HepG2 (cell line): ENCODE data around the gene ASPRV1. TPM values are rescaled to one million over a fixed set of nuclear protein-coding genes. Genes with fewer than 3 reads are reported as not detected.

ENCODE experiments used
- ATAC-seq: fragments of 200-7000 bp; cut with Tn5 transposase; 3 replicates; pipeline ENCODE4 v1.9.1; 2020; ENCODE audit warnings: mild to moderate bottlenecking, moderate library complexity
- BruUV-seq: library from RNA; stranded (reverse); fragments of 400-500 nt; replicated peaks from 2 replicates; lab custom pipeline; 2021; lab: Mats Ljungman, UMichigan
- CTCF ChIA-PET: fragments of 300-600 bp; formaldehyde crosslinking; extraction: SDS; loops from one replicate; lab custom pipeline; 2021; ENCODE audit warnings: low total read pairs, inconsistent platforms, low intra/inter-chr PET ratio; lab: Yijun Ruan, JAX
- POLR2A ChIA-PET: fragments of 350-600 bp; sonication (Branson Sonifier 250); formaldehyde crosslinking; loops from one replicate; lab custom pipeline; 2020; ENCODE audit warnings: antibody characterized with exemption, inconsistent platforms; lab: Yijun Ruan, JAX
- DNase-seq: peaks from one replicate; pipeline ENCODE4 v3.0.0-alpha.2; 2015; ENCODE audit warnings: low spot score
- FAIRE-seq: peaks from 3 replicates; lab custom pipeline; 2011; peaks lifted over from hg19 to GRCh38; lab: Jason Lieb, UNC
- H2AFZ ChIP-seq: one replicate; pipeline ENCODE4 v1.6.1; 2011; ENCODE audit warnings: low read length, inconsistent platforms
- H3K27ac ChIP-seq: fragments of 300-600 bp; 3 replicates; pipeline ENCODE4 v1.8.0; 2011; ENCODE audit warnings: mixed run types, mild to moderate bottlenecking, mixed read lengths, low read length, inconsistent platforms; ENCODE audit not compliant: insufficient read depth; ENCODE audit errors: extremely low read length
- H3K27me3 ChIP-seq, 2 experiments: fragments of 200-600 bp in 1 of 2; 2 replicates in 1 of 2; 3 replicates in 1 of 2; pipeline versions ENCODE4 v1.6.0 to v1.8.0; 2011; ENCODE audit warnings: low read length in 2 of 2, mild to moderate bottlenecking in 2 of 2, moderate library complexity in 2 of 2, inconsistent platforms in 1 of 2; ENCODE audit not compliant: insufficient read depth in 2 of 2, control insufficient read depth in 1 of 2
- H3K36me3 ChIP-seq, 2 experiments: fragments of 200-600 bp in 1 of 2; replicated peaks in 1 of 2; 2 replicates in 1 of 2; 3 replicates in 1 of 2; pipeline versions ENCODE4 v1.5.1 to v1.8.0; 2011; ENCODE audit warnings: low read length in 2 of 2, inconsistent platforms in 1 of 2; ENCODE audit not compliant: insufficient read depth in 2 of 2, control insufficient read depth in 1 of 2
- H3K4me1 ChIP-seq: 2 replicates; pipeline ENCODE4 v1.5.1; 2012; ENCODE audit warnings: low read length, inconsistent platforms; ENCODE audit not compliant: insufficient read depth
- H3K4me2 ChIP-seq: 2 replicates; pipeline ENCODE4 v1.6.0; 2011; ENCODE audit warnings: low read depth, low read length, inconsistent platforms
- H3K4me3 ChIP-seq, 3 experiments: fragments of 200-600 bp in 1 of 3; sonication (generic), shearing (Covaris generic) in 1 of 3; replicated peaks in 1 of 3; 2 replicates each; pipeline ENCODE4 v1.5.1; 2011 to 2016; ENCODE audit warnings: low read length in 3 of 3, inconsistent platforms in 2 of 3, low read depth in 2 of 3, mild to moderate bottlenecking in 2 of 3, control low read depth in 1 of 3, mixed read lengths in 1 of 3; ENCODE audit not compliant: insufficient read depth in 1 of 3
- H3K79me2 ChIP-seq: one replicate; pipeline ENCODE4 v1.6.1; 2011; ENCODE audit warnings: low read length, inconsistent platforms; ENCODE audit not compliant: insufficient read depth
- H3K9ac ChIP-seq: 2 replicates; pipeline ENCODE4 v1.6.0; 2011; ENCODE audit warnings: mild to moderate bottlenecking, low read depth, low read length, inconsistent platforms; ENCODE audit not compliant: insufficient read depth
- H3K9me3 ChIP-seq: 2 replicates; pipeline ENCODE4 v1.5.1; 2012; ENCODE audit warnings: mild to moderate bottlenecking, low read length
- H4K20me1 ChIP-seq: 2 replicates; pipeline ENCODE4 v1.6.0; 2011; ENCODE audit warnings: inconsistent platforms, mild to moderate bottlenecking, low read length, moderate library complexity; ENCODE audit not compliant: insufficient read depth
- CBFB ChIP-seq: sonication (generic); formaldehyde crosslinking; IDR thresholded peaks from 2 replicates; pipeline ENCODE4 v1.4.0; 2020; ENCODE audit warnings: missing genetic modification reagents
- CREB1 ChIP-seq, 2 experiments: fragments of 450-650 bp in 1 of 2; IDR thresholded peaks; 2 replicates each; pipeline ENCODE4 v1.6.1; 2016 to 2017; ENCODE audit warnings: control low read depth in 1 of 2, mild to moderate bottlenecking in 1 of 2, missing compliant biosample characterization in 1 of 2, missing genetic modification characterization in 1 of 2
- PRDM4 ChIP-seq: sonication (generic); formaldehyde crosslinking; IDR thresholded peaks from 2 replicates; pipeline ENCODE4 v1.9.0; 2021; ENCODE audit warnings: missing genetic modification reagents, borderline replicate concordance
- TSC22D2 ChIP-seq: sonication (generic); formaldehyde crosslinking; IDR thresholded peaks from 2 replicates; pipeline ENCODE4 v1.5.1; 2020; ENCODE audit warnings: missing genetic modification reagents, mild to moderate bottlenecking, borderline replicate concordance
- ZFP91 ChIP-seq: sonication (generic); formaldehyde crosslinking; IDR thresholded peaks from 2 replicates; pipeline ENCODE4 v1.9.0; 2022; ENCODE audit warnings: missing genetic modification reagents, mild to moderate bottlenecking, borderline replicate concordance
- ZNF343 ChIP-seq: sonication (generic); formaldehyde crosslinking; IDR thresholded peaks from 2 replicates; pipeline ENCODE4 v1.4.0; 2020; ENCODE audit warnings: mild to moderate bottlenecking, missing genetic modification reagents
- ZNF510 ChIP-seq: sonication (generic); formaldehyde crosslinking; IDR thresholded peaks from 2 replicates; pipeline ENCODE4 v1.4.0; 2020; ENCODE audit warnings: low read depth, mild to moderate bottlenecking, missing genetic modification reagents
- ZNF552 ChIP-seq: sonication (generic); formaldehyde crosslinking; IDR thresholded peaks from 2 replicates; pipeline ENCODE4 v1.9.0; 2022; ENCODE audit warnings: missing genetic modification reagents, mild to moderate bottlenecking, borderline replicate concordance
- ZNF607 ChIP-seq: sonication (generic); formaldehyde crosslinking; IDR thresholded peaks from 2 replicates; pipeline ENCODE4 v1.5.1; 2020; ENCODE audit warnings: missing genetic modification reagents, mild to moderate bottlenecking, borderline replicate concordance
- ZNF75D ChIP-seq: sonication (generic); formaldehyde crosslinking; IDR thresholded peaks from 2 replicates; pipeline ENCODE4 v1.8.1; 2023; ENCODE audit warnings: missing genetic modification reagents, mild to moderate bottlenecking, borderline replicate concordance
- whole genome bisulfite sequencing: methylation state at CpG from one replicate; pipeline ENCODE4 v1.1.6; 2017; ENCODE audit warnings: low lambda C conversion rate; 5-methylcytosine and 5-hydroxymethylcytosine counted together
- in situ Hi-C: cut with HindIII; loops from 2 replicates; pipeline ENCODE4 v1.10.0; 2017; ENCODE audit warnings: low pct_unique_long_range_greater_than_20kb; ENCODE audit not compliant: extremely low pct_ligation_motif_present
- intact Hi-C: fragments of 100-400 bp; cut with micrococcal nuclease; formaldehyde crosslinking; loops from one replicate; pipeline ENCODE4 v1.10.0; 2022; ENCODE audit not compliant: unreplicated experiment
- polyA plus RNA-seq, 8 experiments: library from polyadenylated mRNA; depleted of rRNA in 3 of 8; stranded (reverse) in 7 of 8; unstranded in 1 of 8; fragments of >200 nt; fragmentation: Illumina TruSeq in 4 of 8; extraction: Trizol in 4 of 8; gene quantifications; 2 replicates each; pipeline versions ENCODE4 v1.2.1 to v1.2.3, GENCODE V29; 2011 to 2016; ENCODE audit warnings: low read depth in 4 of 8, missing spikeins in 1 of 8, mixed read lengths in 1 of 8; ENCODE audit not compliant: insufficient read depth in 1 of 8
- total RNA-seq, 5 experiments: library from RNA; depleted of rRNA; stranded (reverse); fragments of >200 nt; fragmentation: Illumina TruSeq; extraction: Trizol; gene quantifications; 2 replicates each; pipeline ENCODE4 v1.2.3, GENCODE V29; 2016; ENCODE audit warnings: low read depth in 1 of 5

The ASPRV1 gene
- total and polyA plus RNA-seq, 2 of the 13 experiments (the other 11 are each of a cell fraction or from before 2014, with no cell fraction given), result 0.40 to 0.48 TPM

- no peak for TF ChIP-seq ZFP91 (CRISPR knock-in tag)
- TF ChIP-seq ZNF75D (CRISPR knock-in tag), result no peak
- TF ChIP-seq ZNF607 (CRISPR knock-in tag), result no peak
- TF ChIP-seq TSC22D2 (CRISPR knock-in tag), result no peak
- no peak for TF ChIP-seq CREB1 (IDR thresholded peaks at IDR 0.05)
- 0 out of 2 replicates have a peak, but pooled peaks have one; percentile 14 for TF ChIP-seq CREB1 (CRISPR knock-in tag; IDR thresholded peaks at IDR 0.05)
- no peak for TF ChIP-seq CBFB (CRISPR knock-in tag)
- TF ChIP-seq ZNF552 (CRISPR knock-in tag), result no peak
Measured at GRCh38 chr2:69935011-69935410, 26.4 kb downstream of the ASPRV1 start (continued).

GRCh38 chr2:69934614-69934908 is 26.9 kb downstream of the ASPRV1 start:
- Histone ChIP-seq H3K4me3 (no peak overlapping the region), H3K9me3 (no peaks in the 10 kb centered on the region), H3K27ac (peak overlapping the region; percentile 55), H3K79me2 (no peaks in the 10 kb centered on the region), H3K4me2 (peak overlapping the region; percentile 57), H3K36me3 (peaks cover 18 to 43% of the 10 kb centered on the region in 2 experiments), H3K27me3 (no peaks in the 10 kb centered on the region), H3K9ac (no peak overlapping the region), H4K20me1 (no peaks in the 10 kb centered on the region), H2AFZ (no peak overlapping the region), H3K4me1 (peaks cover 36% of the 10 kb centered on the region)
- DNase-seq, result no peak
- no peak for FAIRE-seq
- ChIA-PET POLR2A (interaction anchor here (0.7 to 7.5 kb wide), 9 partner anchors 11 to 256 kb away, joined by 3 to 104 read pairs (median 4); partner anchors contain the start of genes C2orf42 and MXD1), CTCF (no interaction called here)
- BruUV-seq, result no TSS peak
- in situ Hi-C loops (no loop called here), intact Hi-C loops (no loop called here)
- no peak for ATAC-seq
- WGBS, result 68% methylated on average over 1 of the region's 1 CpG
- TF ChIP-seq ZNF343 (0 out of 2 replicates have a peak, but pooled peaks have one; percentile 3), PRDM4 (CRISPR knock-in tag) (no peak), ZNF510 (CRISPR knock-in tag) (peak; percentile 52; the same call in 1 of the 2 replicates)
